IPS DF 6.9 (cell line): ENCODE data around the gene LCP1.

Experiments used
- DNase-seq: peaks from one replicate; pipeline ENCODE4 v3.0.0-alpha.2; 2013; ENCODE audit warnings: low read depth, low spot score
- H3K27ac ChIP-seq: one replicate; pipeline ENCODE4 v1.5.1; 2013; ENCODE audit warnings: low read length, control low read depth
- H3K27me3 ChIP-seq: 2 replicates; pipeline ENCODE4 v1.6.1; 2013; ENCODE audit warnings: mild to moderate bottlenecking, low read length; ENCODE audit not compliant: control insufficient read depth, insufficient read depth
- H3K36me3 ChIP-seq: 2 replicates; pipeline ENCODE4 v1.6.1; 2013; ENCODE audit warnings: low read length; ENCODE audit not compliant: control insufficient read depth, insufficient read depth
- H3K4me1 ChIP-seq: 2 replicates; pipeline ENCODE4 v1.6.1; 2013; ENCODE audit warnings: low read length; ENCODE audit not compliant: control insufficient read depth, insufficient read depth
- H3K4me3 ChIP-seq: 2 replicates; pipeline ENCODE4 v1.5.1; 2013; ENCODE audit warnings: mild to moderate bottlenecking, low read length
- H3K9me3 ChIP-seq: 2 replicates; pipeline ENCODE4 v1.6.1; 2013; ENCODE audit warnings: low read length, inconsistent platforms; ENCODE audit not compliant: control insufficient read depth, insufficient read depth
- WGBS: extraction: QIAGEN DNeasy Blood & Tissue Kit; methylation state at CpG from one replicate; pipeline ENCODE4 v1.1.7; 2013; ENCODE audit warnings: mixed read lengths, missing lambda C conversion rate; ENCODE audit not compliant: insufficient read length, insufficient coverage; 5-methylcytosine and 5-hydroxymethylcytosine counted together

LCP1 gene

DNA sequence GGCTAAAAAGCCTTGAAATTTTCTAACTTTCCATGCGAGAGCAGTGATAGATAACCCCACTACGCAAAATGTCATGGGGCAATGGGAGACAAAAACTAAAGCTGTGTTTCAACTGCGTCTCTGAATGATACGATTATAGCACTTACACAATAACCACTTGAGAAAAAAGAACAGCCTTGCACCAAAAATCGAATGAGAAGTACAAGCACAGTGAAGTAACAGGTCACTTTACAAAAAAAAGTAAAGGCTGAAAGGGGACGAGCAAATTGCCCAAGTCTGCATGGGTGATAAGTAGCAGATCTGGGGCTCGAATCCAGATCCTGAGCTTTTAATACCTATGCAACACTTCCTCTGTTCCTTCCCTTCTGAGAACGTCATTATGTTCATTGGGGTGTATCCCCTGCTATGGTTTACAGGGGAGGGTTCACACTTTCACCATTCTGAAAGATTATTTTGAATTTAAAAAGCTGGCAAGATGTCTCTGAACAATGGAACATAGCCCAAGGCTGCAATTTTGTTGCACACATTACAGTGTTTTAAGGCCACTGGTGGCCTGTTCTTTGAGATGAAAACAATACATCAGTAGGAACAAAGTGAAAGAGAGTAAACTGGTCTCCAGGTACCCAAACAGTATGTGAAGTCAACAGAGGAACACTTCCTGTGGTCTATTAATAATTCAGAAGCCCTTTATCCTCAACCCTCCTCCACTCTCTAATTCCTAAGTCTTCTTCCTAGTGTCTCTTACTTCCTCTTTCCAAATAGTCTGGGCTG, 80.3 kb downstream of the LCP1 start:
- Histone ChIP-seq H3K27ac (no peak overlapping the region), H3K27me3 (no peaks in the 10 kb centered on the region), H3K4me3 (no peak overlapping the region), H3K4me1 (no peaks in the 10 kb centered on the region), H3K9me3 (no peaks in the 10 kb centered on the region), H3K36me3 (no peaks in the 10 kb centered on the region)
- no peak for DNase-seq
- WGBS, result no CpG with 5 or more reads among the region's 8 CpGs

DNA sequence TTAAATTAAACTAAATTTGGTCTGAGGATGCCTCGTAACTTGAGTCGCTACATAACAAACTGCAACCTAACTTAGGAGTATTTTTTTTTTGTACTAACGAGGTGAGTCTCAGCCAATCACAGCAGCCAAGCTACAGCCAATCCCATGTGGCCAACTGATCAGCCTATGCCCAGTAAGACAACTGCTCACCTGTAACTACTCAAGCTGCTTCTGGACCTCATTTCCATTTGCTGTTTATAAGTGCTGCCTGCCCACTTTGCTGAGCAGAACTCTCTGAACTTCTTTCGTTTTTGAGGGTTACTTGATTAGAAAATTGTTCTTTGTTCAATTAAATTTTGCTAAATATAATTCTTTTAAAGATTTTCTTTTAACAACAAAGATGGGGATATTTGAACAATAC, 81.0 kb downstream of the LCP1 start:
- Histone ChIP-seq H3K27ac (no peak overlapping the region), H3K4me3 (no peak overlapping the region), H3K4me1 (no peaks in the 10 kb centered on the region), H3K27me3 (no peaks in the 10 kb centered on the region), H3K9me3 (no peaks in the 10 kb centered on the region), H3K36me3 (no peaks in the 10 kb centered on the region)
- WGBS, result no CpG with 5 or more reads among the region's 4 CpGs
- no peak for DNase-seq

DNA sequence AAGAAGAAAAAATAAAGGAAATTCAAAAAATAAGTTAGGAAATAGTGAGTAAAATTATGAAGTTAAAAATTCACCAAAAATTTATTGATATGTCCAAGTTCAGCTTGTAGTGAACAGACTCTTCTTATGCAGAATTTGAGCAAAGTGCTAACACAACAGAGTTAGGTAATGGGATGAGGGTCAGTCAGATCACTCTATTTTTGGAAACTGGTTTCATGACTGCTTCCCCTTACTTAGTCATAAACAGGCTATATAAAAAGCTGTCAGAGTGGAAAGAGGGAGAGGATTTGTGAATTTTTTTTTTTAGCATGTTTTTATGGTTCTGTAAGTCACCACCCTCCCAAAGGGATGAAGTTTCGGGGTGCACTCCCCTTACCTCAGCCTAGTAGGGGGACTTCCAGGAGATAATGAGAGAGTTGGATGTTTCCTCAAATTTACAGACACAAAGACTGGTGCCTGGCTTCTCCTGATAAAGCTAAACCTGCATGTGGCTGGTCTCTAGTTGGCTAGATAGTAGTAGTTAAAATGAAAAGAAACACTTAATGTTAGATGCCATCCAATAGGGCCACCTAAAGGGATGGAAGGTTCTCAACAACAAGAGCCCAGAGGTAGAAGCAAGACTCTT, 81.7 kb downstream of the LCP1 start:
- no CpG with 5 or more reads among the region's 1 CpG for WGBS
- no peaks in the 10 kb centered on the region for H3K4me1 ChIP-seq
- H3K27ac ChIP-seq, result no peak overlapping the region
- no peak overlapping the region for H3K4me3 ChIP-seq
- H3K36me3 ChIP-seq, result no peaks in the 10 kb centered on the region
- no peak for DNase-seq
- no peaks in the 10 kb centered on the region for H3K9me3 ChIP-seq
- H3K27me3 ChIP-seq, result no peaks in the 10 kb centered on the region

DNA sequence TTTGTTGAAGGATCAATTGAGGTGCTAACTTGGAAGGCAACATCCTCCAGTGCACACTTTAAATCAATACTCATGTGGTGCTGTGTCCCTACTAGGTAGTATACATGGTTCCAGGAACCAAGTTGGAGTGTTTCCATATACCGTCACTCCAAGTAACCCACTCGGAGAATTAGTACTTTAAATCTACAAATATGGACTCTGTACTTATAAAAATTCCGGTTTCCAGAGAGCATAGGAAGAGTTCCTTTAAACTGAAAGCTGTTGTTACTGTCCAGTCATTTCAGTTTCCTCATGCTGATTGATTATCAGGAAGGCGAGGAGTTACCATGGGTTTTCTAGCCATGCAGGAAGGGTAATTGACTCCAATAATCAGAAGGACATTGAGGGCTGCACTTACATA, 84.3 kb downstream of the LCP1 start:
- no peaks in the 10 kb centered on the region for H3K36me3 ChIP-seq
- no peaks in the 10 kb centered on the region for H3K9me3 ChIP-seq
- no peak overlapping the region for H3K27ac ChIP-seq
- DNase-seq, result no peak
- no peaks in the 10 kb centered on the region for H3K27me3 ChIP-seq
- WGBS, result no CpG with 5 or more reads among the region's 4 CpGs
- no peak overlapping the region for H3K4me3 ChIP-seq
- no peaks in the 10 kb centered on the region for H3K4me1 ChIP-seq

DNA sequence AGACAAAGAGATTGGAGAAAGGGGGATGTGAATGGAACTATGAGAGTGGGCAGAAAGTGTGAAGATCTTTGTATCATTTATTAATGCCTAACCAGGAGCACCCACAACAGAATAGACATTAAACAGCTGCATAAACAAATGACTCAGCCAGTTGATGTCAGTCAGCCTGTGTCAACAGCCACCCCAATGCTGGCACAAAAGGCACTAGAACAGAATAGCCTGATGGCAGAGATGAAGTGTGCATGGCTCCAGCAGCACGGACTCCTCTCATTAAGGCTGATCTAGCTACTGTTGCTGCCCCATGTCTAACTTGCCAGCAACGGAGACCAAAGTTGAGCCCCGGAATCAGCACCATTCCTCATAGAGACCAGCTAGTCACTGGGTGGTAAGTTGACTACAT, 85.0 kb downstream of the LCP1 start:
- H3K9me3 ChIP-seq, result no peaks in the 10 kb centered on the region
- no peaks in the 10 kb centered on the region for H3K4me1 ChIP-seq
- no peak overlapping the region for H3K4me3 ChIP-seq
- no peak overlapping the region for H3K27ac ChIP-seq
- H3K36me3 ChIP-seq, result no peaks in the 10 kb centered on the region
- no peak for DNase-seq
- WGBS, result no CpG with 5 or more reads among the region's 3 CpGs
- H3K27me3 ChIP-seq, result no peaks in the 10 kb centered on the region

DNA sequence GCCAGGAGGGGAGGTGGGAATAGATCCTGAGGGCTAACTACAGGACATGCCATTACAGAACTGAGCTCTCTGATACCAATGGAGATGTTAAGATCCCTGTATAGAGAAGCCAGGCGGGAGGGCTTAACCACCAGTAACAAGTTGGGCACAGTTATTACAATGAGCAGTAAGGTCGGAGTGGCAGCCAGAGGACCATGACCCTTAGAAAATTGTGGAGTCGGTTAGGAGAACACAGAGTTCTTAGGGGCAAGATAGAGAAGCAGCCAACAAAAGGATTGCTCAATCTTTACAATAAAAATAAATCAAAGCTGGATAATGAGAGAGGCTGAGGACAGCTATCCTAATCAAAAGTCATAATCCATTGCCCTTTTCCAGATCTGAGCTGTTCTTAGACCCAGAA, 87.5 kb downstream of the LCP1 start:
- DNase-seq, result no peak
- no CpG with 5 or more reads among the region's 3 CpGs for WGBS
- Histone ChIP-seq H3K27ac (no peak overlapping the region), H3K4me1 (no peaks in the 10 kb centered on the region), H3K9me3 (no peaks in the 10 kb centered on the region), H3K27me3 (no peaks in the 10 kb centered on the region), H3K36me3 (no peaks in the 10 kb centered on the region), H3K4me3 (no peak overlapping the region)

DNA sequence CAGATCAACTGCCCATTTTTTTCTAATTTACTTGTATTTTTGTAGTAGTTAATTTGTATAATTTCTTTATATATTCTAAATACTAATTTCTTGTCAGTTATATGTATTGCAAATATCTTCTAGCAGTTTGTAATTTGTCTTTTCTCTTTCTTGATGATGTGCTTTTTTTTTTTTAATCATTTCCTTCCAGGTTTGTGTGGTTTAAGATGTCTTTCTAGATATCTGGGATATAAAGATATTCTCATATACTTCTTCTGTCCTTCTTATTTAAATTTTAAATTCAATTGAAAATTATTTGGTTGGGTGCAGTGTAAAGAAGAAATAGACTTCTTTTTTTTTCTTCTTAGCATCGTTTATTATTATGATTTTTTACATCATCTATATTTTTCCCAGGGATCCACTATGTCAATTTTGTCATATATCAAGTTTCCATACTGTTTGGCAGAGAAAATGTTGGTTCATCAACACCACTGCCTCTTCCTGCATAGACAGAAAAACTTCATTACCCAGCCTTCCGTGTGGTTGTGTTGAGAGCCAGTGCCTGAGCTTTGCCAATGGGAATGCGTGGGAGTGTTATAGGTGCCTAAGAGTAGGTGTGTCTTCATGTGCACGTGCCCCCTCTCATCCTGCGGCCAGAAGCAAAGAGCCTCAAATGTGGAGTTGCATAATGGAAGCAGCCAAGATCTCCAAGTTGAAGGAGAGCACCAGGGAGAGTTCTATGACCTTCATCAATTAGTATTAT, 93.0 kb downstream of the LCP1 start:
- H3K9me3 ChIP-seq, result no peaks in the 10 kb centered on the region
- no CpG with 5 or more reads among the region's 5 CpGs for WGBS
- H3K27ac ChIP-seq, result no peak overlapping the region
- no peak for DNase-seq
- no peaks in the 10 kb centered on the region for H3K27me3 ChIP-seq
- no peak overlapping the region for H3K4me3 ChIP-seq
- H3K4me1 ChIP-seq, result no peaks in the 10 kb centered on the region
- no peaks in the 10 kb centered on the region for H3K36me3 ChIP-seq

DNA sequence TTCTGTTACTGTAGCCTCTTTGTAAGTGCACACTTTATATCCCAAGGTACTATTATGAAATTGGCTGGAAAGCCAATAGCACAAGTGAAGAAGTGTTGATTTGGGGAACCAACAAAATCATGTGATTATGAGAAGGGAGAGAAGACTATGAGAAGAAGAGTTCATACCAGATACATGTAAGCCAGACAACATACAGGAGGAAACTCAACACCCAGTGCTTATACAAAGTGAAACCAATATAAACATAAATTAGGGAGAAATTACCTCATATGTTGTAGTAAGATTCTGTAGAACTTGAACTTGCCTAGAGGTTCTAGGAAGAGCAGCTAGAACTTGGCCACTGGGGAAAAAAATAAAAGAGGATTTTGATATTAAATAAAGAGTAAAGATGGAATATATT, 94.5 kb downstream of the LCP1 start:
- DNase-seq, result no peak
- H3K27ac ChIP-seq, result no peak overlapping the region
- H3K36me3 ChIP-seq, result no peaks in the 10 kb centered on the region

DNA sequence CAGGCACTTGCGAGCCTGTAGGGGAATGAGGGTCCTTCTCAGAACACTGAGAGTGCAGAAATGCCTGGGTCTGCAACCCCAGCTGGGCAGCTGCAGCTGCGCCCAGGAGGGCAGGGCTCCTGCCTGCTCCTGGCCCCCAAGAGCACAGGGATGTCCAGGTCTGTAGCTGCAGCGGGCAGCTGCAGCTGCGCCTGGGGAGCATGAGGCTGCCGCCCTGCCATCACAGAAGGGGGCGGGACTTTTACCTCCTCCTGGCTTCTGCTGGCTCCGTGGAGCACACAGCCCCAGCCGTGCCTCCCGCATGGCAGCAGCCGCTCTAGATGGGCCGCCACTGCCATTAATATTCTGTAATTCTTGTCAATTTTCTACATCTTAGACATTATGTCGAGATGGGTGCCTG, 95.0 kb downstream of the LCP1 start:
- Histone ChIP-seq H3K4me3 (no peak overlapping the region), H3K27me3 (no peaks in the 10 kb centered on the region), H3K9me3 (no peaks in the 10 kb centered on the region), H3K36me3 (no peaks in the 10 kb centered on the region), H3K4me1 (no peaks in the 10 kb centered on the region), H3K27ac (no peak overlapping the region)
- no peak for DNase-seq
- no CpG with 5 or more reads among the region's 12 CpGs for WGBS

More for the DNA sequence above, 94.5 kb downstream of the LCP1 start:
- H3K9me3 ChIP-seq, result no peaks in the 10 kb centered on the region
- H3K4me1 ChIP-seq, result no peaks in the 10 kb centered on the region
- H3K27me3 ChIP-seq, result no peaks in the 10 kb centered on the region
- no peak overlapping the region for H3K4me3 ChIP-seq

DNA sequence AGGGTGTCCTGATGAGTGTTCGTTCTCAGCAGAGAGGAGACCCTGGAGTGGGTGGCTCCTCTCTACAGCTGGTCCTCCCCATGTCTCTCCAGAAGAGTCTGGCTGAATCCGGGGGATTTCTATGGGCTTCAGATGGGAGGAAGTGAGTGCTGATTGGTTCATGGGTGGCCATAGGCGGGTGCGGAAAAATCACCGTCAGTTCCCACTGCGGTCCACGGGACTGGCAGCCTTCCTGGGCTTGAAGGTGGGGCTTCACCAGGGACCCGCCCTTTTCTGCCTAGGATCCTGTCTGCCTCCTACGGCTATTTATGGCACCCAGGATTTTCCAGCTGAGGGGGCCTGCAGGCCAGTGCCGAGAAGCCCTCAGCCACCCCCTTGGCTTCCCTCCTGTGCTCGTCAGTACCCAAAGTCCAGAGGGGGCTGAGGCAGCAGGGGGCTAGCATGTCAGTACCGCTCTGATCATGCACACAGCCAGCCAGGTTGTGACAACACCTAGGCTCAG, 95.5 kb downstream of the LCP1 start:
- no peaks in the 10 kb centered on the region for H3K4me1 ChIP-seq

More for the DNA sequence above, 95.5 kb downstream of the LCP1 start:
- DNase-seq, result no peak
- WGBS, result no CpG with 5 or more reads among the region's 12 CpGs
- Histone ChIP-seq H3K9me3 (no peaks in the 10 kb centered on the region), H3K36me3 (no peaks in the 10 kb centered on the region), H3K27me3 (no peaks in the 10 kb centered on the region), H3K4me3 (no peak overlapping the region), H3K27ac (no peak overlapping the region)
